GM23338 (cell line): ENCODE results near the gene ATF5.

Experiments
- CREB1 ChIP-seq: fragments of 250-450 bp; sonication (Bioruptor Pico); IDR thresholded peaks from 2 replicates; pipeline ENCODE4 v1.5.0; 2020; ENCODE audit warnings: low read depth, mild to moderate bottlenecking, moderate library complexity
- EZH2 ChIP-seq: fragments of 200-600 bp; sonication (generic); IDR thresholded peaks from one replicate; pipeline ENCODE4 v1.8.0; 2017; ENCODE audit warnings: antibody characterized with exemption, mild to moderate bottlenecking, low read depth; ENCODE audit not compliant: unreplicated experiment
- EZH2phosphoT487 ChIP-seq: fragments of 200-600 bp; sonication (generic); IDR thresholded peaks from one replicate; pipeline ENCODE4 v1.8.1; 2018; ENCODE audit warnings: antibody characterized with exemption; ENCODE audit not compliant: unreplicated experiment
- JUNB ChIP-seq: IDR thresholded peaks from one replicate; pipeline ENCODE4 v1.6.1; 2016; ENCODE audit warnings: antibody characterized with exemption; ENCODE audit not compliant: unreplicated experiment
- NANOG ChIP-seq: IDR thresholded peaks from 2 replicates; pipeline ENCODE4 v1.6.1; 2016; ENCODE audit warnings: antibody characterized with exemption, borderline replicate concordance
- POLR2AphosphoS5 ChIP-seq: IDR thresholded peaks from 2 replicates; pipeline ENCODE4 v1.6.1; 2016; ENCODE audit warnings: antibody characterized with exemption, low read depth
- REST ChIP-seq: IDR thresholded peaks from one replicate; pipeline ENCODE4 v1.6.1; 2018; ENCODE audit warnings: antibody characterized with exemption; ENCODE audit not compliant: unreplicated experiment
- STAT1 ChIP-seq: IDR thresholded peaks from one replicate; pipeline ENCODE4 v1.6.1; 2016; ENCODE audit warnings: antibody characterized with exemption; ENCODE audit not compliant: unreplicated experiment
- ZNF114 ChIP-seq: fragments of 250-450 bp; sonication (Bioruptor Pico); IDR thresholded peaks from 2 replicates; pipeline ENCODE4 v1.5.0; 2020; ENCODE audit warnings: mild to moderate bottlenecking, moderate library complexity
- ZNF331 ChIP-seq: fragments of 250-450 bp; sonication (Bioruptor Pico); IDR thresholded peaks from 2 replicates; pipeline ENCODE4 v1.5.0; 2020; ENCODE audit warnings: low read depth, mild to moderate bottlenecking, moderate library complexity
- ZNF462 ChIP-seq: fragments of 250-450 bp; sonication (Bioruptor Pico); IDR thresholded peaks from 2 replicates; pipeline ENCODE4 v1.5.0; 2020; ENCODE audit warnings: mild to moderate bottlenecking, moderate library complexity
- TF ChIP-seq, protein P1 (sequence below), 2 experiments: fragments of 200-600 bp in 1 of 2; sonication (generic) in 1 of 2; conservative IDR thresholded peaks; 2 replicates each; pipeline versions ENCODE4 v1.5.1 to v1.6.1; 2016 to 2017; ENCODE audit warnings: antibody characterized with exemption in 2 of 2, low read depth in 2 of 2, mild to moderate bottlenecking in 2 of 2, moderate library complexity in 1 of 2
- TF ChIP-seq, protein P2 (sequence below): IDR thresholded peaks from 2 replicates; pipeline ENCODE4 v1.6.1; 2016; ENCODE audit warnings: antibody characterized with exemption

- TF ChIP-seq EZH2 (no peak), POLR2AphosphoS5 (no peak), CREB1 (CRISPR knock-in tag) (no peak), REST (no peak), EZH2phosphoT487 (no peak), JUNB (no peak), ZNF331 (CRISPR knock-in tag) (no peak), ZNF114 (CRISPR knock-in tag) (no peak), ZNF462 (no peak), NANOG (no peak), STAT1 (no peak)
- TF ChIP-seq, protein P1, sequence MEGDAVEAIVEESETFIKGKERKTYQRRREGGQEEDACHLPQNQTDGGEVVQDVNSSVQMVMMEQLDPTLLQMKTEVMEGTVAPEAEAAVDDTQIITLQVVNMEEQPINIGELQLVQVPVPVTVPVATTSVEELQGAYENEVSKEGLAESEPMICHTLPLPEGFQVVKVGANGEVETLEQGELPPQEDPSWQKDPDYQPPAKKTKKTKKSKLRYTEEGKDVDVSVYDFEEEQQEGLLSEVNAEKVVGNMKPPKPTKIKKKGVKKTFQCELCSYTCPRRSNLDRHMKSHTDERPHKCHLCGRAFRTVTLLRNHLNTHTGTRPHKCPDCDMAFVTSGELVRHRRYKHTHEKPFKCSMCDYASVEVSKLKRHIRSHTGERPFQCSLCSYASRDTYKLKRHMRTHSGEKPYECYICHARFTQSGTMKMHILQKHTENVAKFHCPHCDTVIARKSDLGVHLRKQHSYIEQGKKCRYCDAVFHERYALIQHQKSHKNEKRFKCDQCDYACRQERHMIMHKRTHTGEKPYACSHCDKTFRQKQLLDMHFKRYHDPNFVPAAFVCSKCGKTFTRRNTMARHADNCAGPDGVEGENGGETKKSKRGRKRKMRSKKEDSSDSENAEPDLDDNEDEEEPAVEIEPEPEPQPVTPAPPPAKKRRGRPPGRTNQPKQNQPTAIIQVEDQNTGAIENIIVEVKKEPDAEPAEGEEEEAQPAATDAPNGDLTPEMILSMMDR (conservative IDR thresholded peaks at IDR 0.05; ENCODE audit: low read depth in 2 of 2): no peak
- TF ChIP-seq, protein P2, sequence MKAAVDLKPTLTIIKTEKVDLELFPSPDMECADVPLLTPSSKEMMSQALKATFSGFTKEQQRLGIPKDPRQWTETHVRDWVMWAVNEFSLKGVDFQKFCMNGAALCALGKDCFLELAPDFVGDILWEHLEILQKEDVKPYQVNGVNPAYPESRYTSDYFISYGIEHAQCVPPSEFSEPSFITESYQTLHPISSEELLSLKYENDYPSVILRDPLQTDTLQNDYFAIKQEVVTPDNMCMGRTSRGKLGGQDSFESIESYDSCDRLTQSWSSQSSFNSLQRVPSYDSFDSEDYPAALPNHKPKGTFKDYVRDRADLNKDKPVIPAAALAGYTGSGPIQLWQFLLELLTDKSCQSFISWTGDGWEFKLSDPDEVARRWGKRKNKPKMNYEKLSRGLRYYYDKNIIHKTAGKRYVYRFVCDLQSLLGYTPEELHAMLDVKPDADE: no peak
Measured at GRCh38 chr19:49972841-49973240, 43.8 kb downstream of the ATF5 start.
